Heart left ventricle (tissue), 13 donors: ENCODE measurements around the gene ACTR1B.

Experiments
- POLR2A ChIP-seq, 2 donors: fragments of 450-650 bp; IDR thresholded peaks; one replicate each; pipeline ENCODE4 v1.6.1; 2017; ENCODE audit warnings: antibody characterized with exemption in 2 of 2, mild to moderate bottlenecking in 2 of 2, moderate library complexity in 2 of 2
- TF ChIP-seq, protein P1 (sequence below), 12 donors: fragments of 200-600 bp; sonication (generic) in 4 of 12; IDR thresholded peaks; one replicate each; pipeline versions ENCODE4 v1.5.0 to v1.8.0; 2018 to 2022; ENCODE audit warnings: antibody characterized with exemption in 12 of 12, mild to moderate bottlenecking in 5 of 12
- donor health status: ischemic (EF 13 %, LVEDD 7.1; RV severe dilation, severe dysfunction).
- donor health status: DM: no; HTN: yes; CAD: no.
- donor health status: DM: no; HTN: no; CAD: no.
- donor health status: ischemic (EF 25% LVEDD 6.9; RV normal size, moderate dysfunction).
- donor health status: ischemic (EF 25% LVEDD 5.7; RV mildly dilated, moderate dysfunction).
- donor health status: ischemic (EF 35%, LVEDD 5.7; RV mildly dilated, moderate dysfunction).
- donor health status: nonischemic (EF 11% LVEDD 7.7; RV severe dilation, severe dysfunction).
- donor health status: DM: yes; HTN: yes; CAD: no.
- donor health status: PGD.
- donor health status: ischemic (EF 29% LVEDD 5.4; RV normal size, mild dysfunction).
- donor health status: nonischemic (EF 23%, LVEDD 6.1; RV moderate dilation, normal function).

DNA sequence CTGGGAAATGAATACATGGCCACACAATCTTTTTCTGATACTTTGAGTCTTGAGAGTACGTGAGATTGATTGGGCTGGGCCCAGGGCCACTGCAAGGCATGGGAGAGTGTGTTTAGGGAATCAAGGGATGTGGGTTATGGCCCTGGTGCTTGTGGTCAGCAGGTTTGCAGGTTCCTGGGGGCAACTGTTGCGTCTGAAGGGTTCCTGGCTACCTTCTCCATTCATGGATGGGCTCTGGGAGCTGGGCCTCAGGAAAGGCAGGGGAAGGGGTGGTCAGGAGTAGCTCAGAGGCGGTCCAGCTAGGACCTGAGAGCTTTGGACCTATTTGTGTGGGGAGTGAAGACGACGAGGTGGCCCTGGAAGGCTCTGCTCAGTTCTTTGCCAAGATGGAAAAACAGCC lies 41.1 kb upstream of the ACTR1B start:
- no peak for TF ChIP-seq POLR2A (IDR thresholded peaks at IDR 0.05)
- TF ChIP-seq, protein P1, sequence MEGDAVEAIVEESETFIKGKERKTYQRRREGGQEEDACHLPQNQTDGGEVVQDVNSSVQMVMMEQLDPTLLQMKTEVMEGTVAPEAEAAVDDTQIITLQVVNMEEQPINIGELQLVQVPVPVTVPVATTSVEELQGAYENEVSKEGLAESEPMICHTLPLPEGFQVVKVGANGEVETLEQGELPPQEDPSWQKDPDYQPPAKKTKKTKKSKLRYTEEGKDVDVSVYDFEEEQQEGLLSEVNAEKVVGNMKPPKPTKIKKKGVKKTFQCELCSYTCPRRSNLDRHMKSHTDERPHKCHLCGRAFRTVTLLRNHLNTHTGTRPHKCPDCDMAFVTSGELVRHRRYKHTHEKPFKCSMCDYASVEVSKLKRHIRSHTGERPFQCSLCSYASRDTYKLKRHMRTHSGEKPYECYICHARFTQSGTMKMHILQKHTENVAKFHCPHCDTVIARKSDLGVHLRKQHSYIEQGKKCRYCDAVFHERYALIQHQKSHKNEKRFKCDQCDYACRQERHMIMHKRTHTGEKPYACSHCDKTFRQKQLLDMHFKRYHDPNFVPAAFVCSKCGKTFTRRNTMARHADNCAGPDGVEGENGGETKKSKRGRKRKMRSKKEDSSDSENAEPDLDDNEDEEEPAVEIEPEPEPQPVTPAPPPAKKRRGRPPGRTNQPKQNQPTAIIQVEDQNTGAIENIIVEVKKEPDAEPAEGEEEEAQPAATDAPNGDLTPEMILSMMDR (IDR thresholded peaks at IDR 0.05), result no peak
